Subcutaneous abdominal adipose tissue (tissue), 5 donors: Measurements from ENCODE around the gene ZCCHC24.
A peak's percentile ranks its signal among the peaks of the same experiment; 100 is the strongest.

Experiments
- H3K27ac ChIP-seq: one replicate; pipeline ENCODE4 v1.7.0; 2013; ENCODE audit warnings: low read depth, mild to moderate bottlenecking, inconsistent platforms, low read length, moderate library complexity
- H3K27me3 ChIP-seq, 5 donors: one replicate each; pipeline ENCODE4 v1.7.0; 2013; ENCODE audit warnings: low read length in 5 of 5, inconsistent platforms in 1 of 5; ENCODE audit not compliant: control insufficient read depth in 5 of 5, insufficient read depth in 4 of 5
- H3K36me3 ChIP-seq, 5 donors: one replicate each; pipeline ENCODE4 v1.7.0; 2013; ENCODE audit warnings: low read length in 5 of 5; ENCODE audit not compliant: control insufficient read depth in 5 of 5, insufficient read depth in 5 of 5
- H3K4me1 ChIP-seq, 5 donors: one replicate each; pipeline ENCODE4 v1.7.0; 2013; ENCODE audit warnings: low read length in 5 of 5, mild to moderate bottlenecking in 3 of 5, moderate library complexity in 1 of 5; ENCODE audit not compliant: control insufficient read depth in 5 of 5, insufficient read depth in 5 of 5
- H3K4me3 ChIP-seq, 5 donors: one replicate each; pipeline ENCODE4 v1.7.0; 2013; ENCODE audit warnings: low read length in 5 of 5, low read depth in 1 of 5
- H3K9ac ChIP-seq, 5 donors: one replicate each; pipeline ENCODE4 v1.7.0; 2013; ENCODE audit warnings: low read length in 5 of 5, mild to moderate bottlenecking in 4 of 5, moderate library complexity in 3 of 5
- H3K9me3 ChIP-seq, 5 donors: one replicate each; pipeline ENCODE4 v1.7.0; 2013; ENCODE audit warnings: low read length in 5 of 5; ENCODE audit not compliant: control insufficient read depth in 5 of 5
- donor health status: healthy.
- donor health status: healthy.
- donor health status: healthy.
- donor health status: healthy.
- donor health status: healthy.

ZCCHC24 gene

DNA sequence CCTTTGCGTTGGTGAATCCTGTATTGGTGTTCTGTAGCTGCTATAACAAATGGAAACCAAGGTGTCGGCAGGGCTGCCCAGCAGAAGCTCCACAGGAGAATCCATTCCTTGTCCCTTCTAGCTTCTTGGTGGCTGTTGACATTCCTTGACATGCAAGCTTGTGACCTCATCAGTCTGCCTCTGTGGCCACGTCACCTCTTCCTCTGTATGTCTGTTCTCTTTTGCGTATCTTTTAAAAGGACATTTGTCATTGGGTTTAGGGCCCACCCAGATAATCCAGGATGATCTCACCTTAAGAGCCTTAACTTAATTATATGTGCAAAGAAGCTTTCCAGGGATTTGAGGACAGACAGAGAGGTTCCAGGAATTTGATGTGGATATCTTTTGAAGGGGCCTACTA, 15.3 kb upstream of the ZCCHC24 start:
- Histone ChIP-seq H3K9ac (no peak overlapping the region), H3K9me3 (no peaks in the 10 kb centered on the region), H3K4me1 (peaks cover 9 to 26% (median 13%) of the 10 kb centered on the region in 5 donors), H3K27ac (no peak overlapping the region), H3K27me3 (no peaks in the 10 kb centered on the region), H3K36me3 (no peaks in the 10 kb centered on the region), H3K4me3 (no peak overlapping the region)

DNA sequence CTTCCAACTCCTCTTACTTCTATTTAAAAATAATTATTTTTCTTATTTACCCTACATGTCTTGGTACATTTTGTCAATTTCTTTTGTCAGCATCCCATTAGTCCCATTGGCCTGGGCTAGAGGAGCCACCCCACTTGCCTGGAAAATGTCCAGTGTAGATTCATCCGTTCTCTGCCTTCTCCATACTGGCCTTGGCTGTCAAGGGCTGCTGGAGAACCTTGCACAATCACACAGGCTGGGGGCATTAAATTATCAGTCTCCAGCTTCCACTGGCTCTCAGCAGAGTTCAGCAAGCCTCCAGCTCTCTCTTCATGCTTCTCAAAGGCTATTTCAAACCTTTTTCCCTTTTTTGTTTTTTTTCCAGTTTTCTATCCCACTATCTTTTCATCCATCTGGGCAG, 13.8 kb upstream of the ZCCHC24 start:
- H3K9ac ChIP-seq: no peak overlapping the region
- no peaks in the 10 kb centered on the region for H3K36me3 ChIP-seq
- peaks cover 4 to 24% (median 11%) of the 10 kb centered on the region in 5 donors for H3K4me1 ChIP-seq
- H3K4me3 ChIP-seq: no peak overlapping the region
- no peak overlapping the region for H3K27ac ChIP-seq
- H3K9me3 ChIP-seq: no peaks in the 10 kb centered on the region
- no peaks in the 10 kb centered on the region for H3K27me3 ChIP-seq

DNA sequence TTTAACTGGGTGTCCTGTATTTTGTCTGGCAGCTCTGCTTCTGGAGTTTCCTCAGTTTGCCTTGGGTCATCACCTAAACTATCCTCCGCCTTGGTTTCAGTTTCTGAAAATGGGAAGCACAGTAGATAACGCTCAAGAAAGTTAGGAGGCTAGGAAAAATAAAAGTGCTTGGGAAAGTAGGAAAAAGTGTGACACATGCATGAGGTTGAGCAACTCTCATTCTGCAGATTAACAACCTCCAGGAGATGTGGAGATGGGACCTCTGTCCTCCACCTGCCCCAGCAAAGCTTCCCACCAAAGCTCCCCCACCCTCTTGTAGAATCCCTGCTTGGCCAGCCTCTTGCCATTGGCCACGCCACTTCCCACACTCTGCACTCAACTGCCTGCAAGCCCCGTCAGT, 13.1 kb upstream of the ZCCHC24 start:
- Histone ChIP-seq H3K27ac (no peak overlapping the region), H3K4me1 (peaks cover 0 to 21% (median 11%) of the 10 kb centered on the region in 5 donors), H3K4me3 (no peak overlapping the region), H3K27me3 (no peaks in the 10 kb centered on the region), H3K9me3 (no peaks in the 10 kb centered on the region), H3K9ac (no peak overlapping the region), H3K36me3 (no peaks in the 10 kb centered on the region)

DNA sequence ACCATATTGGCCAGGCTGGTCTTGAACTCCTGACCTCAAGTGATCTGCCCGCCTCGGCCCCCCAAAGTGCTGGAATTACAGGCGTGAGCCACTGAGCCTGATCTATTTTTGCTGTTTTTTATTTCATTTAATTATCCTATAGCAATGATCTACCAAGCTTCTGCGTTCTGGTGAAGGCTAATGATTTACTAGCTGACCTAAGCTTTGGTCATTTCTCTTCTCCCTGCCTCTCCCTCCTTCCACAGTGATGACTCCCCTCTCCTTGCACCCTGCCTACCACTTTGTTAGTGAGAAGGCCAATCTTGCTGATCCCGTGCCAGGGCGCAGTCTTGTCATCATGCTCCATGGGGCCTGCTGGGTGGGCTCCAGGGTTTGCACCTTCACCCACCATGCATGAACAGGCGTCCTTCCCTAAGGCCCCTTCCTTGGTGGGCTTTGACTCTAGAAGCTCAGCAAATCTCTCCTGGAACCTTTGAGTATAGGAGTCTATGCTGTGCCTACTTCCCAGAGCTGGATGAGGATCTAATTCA, 11.9 kb upstream of the ZCCHC24 start:
- H3K4me1 ChIP-seq: peaks cover 0 to 19% (median 11%) of the 10 kb centered on the region in 5 donors
- no peaks in the 10 kb centered on the region for H3K27me3 ChIP-seq
- H3K4me3 ChIP-seq: no peak overlapping the region
- H3K36me3 ChIP-seq: no peaks in the 10 kb centered on the region
- no peak overlapping the region for H3K9ac ChIP-seq
- H3K27ac ChIP-seq: no peak overlapping the region
- no peaks in the 10 kb centered on the region for H3K9me3 ChIP-seq

DNA sequence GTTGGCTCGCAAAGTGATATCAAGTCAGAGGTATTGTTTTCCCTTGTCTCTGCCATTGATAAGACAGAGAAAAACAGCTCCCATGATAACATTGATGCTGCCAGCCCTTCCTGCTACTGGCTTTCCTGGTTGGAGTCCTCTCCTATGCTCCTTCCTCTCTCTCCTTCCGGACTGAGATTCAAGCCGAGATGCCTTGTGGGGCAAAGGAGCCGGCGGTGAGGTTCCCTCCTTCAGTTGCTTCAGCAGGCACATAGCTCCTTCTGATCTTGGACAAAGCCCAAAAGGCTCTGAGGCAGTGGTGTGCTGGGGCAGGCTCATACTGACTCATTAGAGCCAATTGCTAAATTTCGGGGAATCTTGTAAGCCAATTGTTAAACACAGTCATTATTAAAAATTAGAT, 8.8 kb upstream of the ZCCHC24 start:
- no peaks in the 10 kb centered on the region for H3K27me3 ChIP-seq
- no peaks in the 10 kb centered on the region for H3K9me3 ChIP-seq
- no peaks in the 10 kb centered on the region for H3K36me3 ChIP-seq
- peaks cover 0 to 23% (median 14%) of the 10 kb centered on the region in 5 donors for H3K4me1 ChIP-seq
- peak overlapping the region; percentile 1 for H3K27ac ChIP-seq
- no peak overlapping the region for H3K4me3 ChIP-seq
- no peak overlapping the region for H3K9ac ChIP-seq

GRCh38 chr10:79453392-79453791, 8.0 kb upstream of the ZCCHC24 start:
- Histone ChIP-seq H3K4me3 (no peak overlapping the region), H3K36me3 (no peaks in the 10 kb centered on the region), H3K27ac (no peak overlapping the region), H3K9ac (no peak overlapping the region), H3K4me1 (peaks cover 0 to 17% (median 14%) of the 10 kb centered on the region in 5 donors), H3K9me3 (no peaks in the 10 kb centered on the region), H3K27me3 (no peaks in the 10 kb centered on the region)

GRCh38 chr10:79452174-79452611, 6.8 kb upstream of the ZCCHC24 start:
- H3K36me3 ChIP-seq: no peaks in the 10 kb centered on the region
- peaks cover 0 to 17% (median 14%) of the 10 kb centered on the region in 5 donors for H3K4me1 ChIP-seq
- H3K27ac ChIP-seq: no peak overlapping the region
- H3K27me3 ChIP-seq: no peaks in the 10 kb centered on the region
- no peak overlapping the region for H3K4me3 ChIP-seq
- no peaks in the 10 kb centered on the region for H3K9me3 ChIP-seq
- no peak overlapping the region for H3K9ac ChIP-seq

GRCh38 chr10:79451046-79451699, 5.7 kb upstream of the ZCCHC24 start:
- Histone ChIP-seq H3K27me3 (no peaks in the 10 kb centered on the region), H3K4me3 (no peak overlapping the region), H3K36me3 (no peaks in the 10 kb centered on the region), H3K27ac (no peak overlapping the region), H3K9me3 (no peaks in the 10 kb centered on the region), H3K4me1 (peaks cover 0 to 24% (median 21%) of the 10 kb centered on the region in 5 donors), H3K9ac (no peak overlapping the region)

DNA sequence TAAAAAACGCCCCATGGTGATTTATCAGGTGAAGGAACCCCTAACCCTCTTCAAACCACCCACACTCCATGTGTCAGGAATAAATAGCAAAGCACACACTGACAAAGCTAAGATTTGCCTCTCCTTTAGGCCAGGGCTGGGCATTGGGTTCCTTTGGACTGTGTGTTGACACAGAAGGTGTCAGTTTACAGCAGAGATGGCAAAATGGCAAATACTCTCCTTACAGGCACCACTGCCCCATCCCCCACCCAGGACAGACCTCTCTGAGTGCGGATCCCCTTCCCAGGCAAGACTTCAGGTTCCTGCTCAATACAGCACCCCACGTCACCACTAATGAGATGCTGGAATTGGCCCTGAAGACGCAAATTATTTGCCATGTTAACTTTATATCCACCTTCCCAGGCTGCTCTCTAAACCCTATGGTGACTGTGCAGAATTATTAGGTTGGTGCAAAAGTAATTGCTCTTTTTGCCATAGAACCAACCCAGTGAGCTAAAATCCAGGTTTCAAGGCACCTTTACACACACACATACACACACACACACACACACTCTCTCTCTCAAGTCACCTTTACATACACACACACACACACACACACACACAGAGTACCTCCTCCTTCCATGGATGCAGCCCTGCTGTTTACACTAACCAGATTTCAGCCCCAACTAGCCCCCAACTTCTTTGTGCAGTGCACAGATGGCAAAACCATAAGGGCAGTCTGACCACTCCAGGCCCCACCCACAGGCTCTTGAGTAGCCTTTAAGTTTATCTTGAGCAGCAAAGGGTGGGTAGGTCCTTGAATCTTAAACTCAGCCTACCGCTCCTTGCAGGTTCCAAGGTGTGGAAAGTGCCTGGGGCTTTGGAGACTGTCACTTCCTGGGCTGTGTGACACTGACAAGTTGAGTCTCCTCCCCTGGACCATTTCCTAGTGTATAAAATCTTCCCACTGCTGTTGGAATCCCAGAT, 4.0 kb upstream of the ZCCHC24 start:
- H3K27me3 ChIP-seq: no peaks in the 10 kb centered on the region
- no peak overlapping the region for H3K9ac ChIP-seq
- no peaks in the 10 kb centered on the region for H3K36me3 ChIP-seq
- H3K9me3 ChIP-seq: no peaks in the 10 kb centered on the region
- H3K27ac ChIP-seq: no peak overlapping the region
- H3K4me3 ChIP-seq: no peak overlapping the region
- peaks cover 0 to 26% (median 19%) of the 10 kb centered on the region in 5 donors for H3K4me1 ChIP-seq

GRCh38 chr10:79448732-79449049, 3.3 kb upstream of the ZCCHC24 start:
- Histone ChIP-seq H3K9me3 (no peaks in the 10 kb centered on the region), H3K27ac (no peak overlapping the region), H3K36me3 (no peaks in the 10 kb centered on the region), H3K9ac (no peak overlapping the region), H3K4me3 (no peak overlapping the region), H3K27me3 (no peaks in the 10 kb centered on the region), H3K4me1 (peaks cover 0 to 27% (median 20%) of the 10 kb centered on the region in 5 donors)
